MM.1S (cell line): ENCODE measurements around the gene KDELR3.

Experiments
- DNase-seq: peaks from one replicate; pipeline ENCODE4 v3.0.0-alpha.2; 2015
- H2AFZ ChIP-seq: fragments of 300-600 bp; sonication (generic); 2 replicates; pipeline ENCODE4 v1.6.0; 2016; ENCODE audit warnings: antibody characterized with exemption, low read length
- H3F3A ChIP-seq: fragments of 300-600 bp; sonication (generic); 2 replicates; pipeline ENCODE4 v1.6.1; 2016; ENCODE audit warnings: mild to moderate bottlenecking, antibody characterized with exemption, low read length, moderate library complexity, mixed read lengths; ENCODE audit not compliant: insufficient read depth
- H3K27ac ChIP-seq: fragments of 300-600 bp; sonication (generic); 2 replicates; pipeline ENCODE4 v1.5.1; 2016; ENCODE audit warnings: mild to moderate bottlenecking, low read length
- H3K27me3 ChIP-seq: fragments of 300-600 bp; sonication (generic); replicated peaks from 2 replicates; pipeline ENCODE4 v1.6.0; 2016; ENCODE audit warnings: low read length; ENCODE audit not compliant: insufficient read depth
- H3K36me3 ChIP-seq: fragments of 300-600 bp; sonication (generic); replicated peaks from 2 replicates; pipeline ENCODE4 v1.6.1; 2016; ENCODE audit warnings: mild to moderate bottlenecking, low read length, mixed read lengths; ENCODE audit not compliant: insufficient read depth
- H3K4me1 ChIP-seq: fragments of 300-600 bp; sonication (generic); 2 replicates; pipeline ENCODE4 v1.6.1; 2016; ENCODE audit warnings: low read length, mixed read lengths
- H3K4me2 ChIP-seq: fragments of 300-600 bp; sonication (generic); 2 replicates; pipeline ENCODE4 v1.6.0; 2016; ENCODE audit warnings: low read depth, low read length
- H3K4me3 ChIP-seq: fragments of 300-600 bp; sonication (generic); 2 replicates; pipeline ENCODE4 v1.5.1; 2016; ENCODE audit warnings: low read length, mixed read lengths
- H3K79me2 ChIP-seq: fragments of 300-600 bp; sonication (generic); 2 replicates; pipeline ENCODE4 v1.6.1; 2016; ENCODE audit warnings: mixed run types, low read length, mixed read lengths
- H3K9ac ChIP-seq: fragments of 300-600 bp; sonication (generic); 2 replicates; pipeline ENCODE4 v1.6.1; 2016; ENCODE audit warnings: low read length, mixed read lengths
- H3K9me2 ChIP-seq: fragments of 300-600 bp; sonication (generic); replicated peaks from 2 replicates; pipeline ENCODE4 v1.6.1; 2016; ENCODE audit warnings: mild to moderate bottlenecking, low read length, mixed read lengths; ENCODE audit not compliant: insufficient read depth
- H3K9me3 ChIP-seq: fragments of 300-600 bp; sonication (generic); replicated peaks from 2 replicates; pipeline ENCODE4 v1.6.1; 2016; ENCODE audit warnings: mild to moderate bottlenecking, low read length, mixed read lengths; ENCODE audit not compliant: insufficient read depth
- H4K20me1 ChIP-seq: fragments of 300-600 bp; sonication (generic); 2 replicates; pipeline ENCODE4 v1.6.1; 2016; ENCODE audit warnings: mild to moderate bottlenecking, low read length, moderate library complexity, mixed read lengths; ENCODE audit not compliant: insufficient read depth
- EZH2 ChIP-seq: fragments of 300-600 bp; sonication (generic); optimal IDR thresholded peaks from 2 replicates; pipeline ENCODE3; 2017; ENCODE audit warnings: low read depth, mild to moderate bottlenecking, antibody characterized with exemption, low read length, mixed read lengths
- EZH2phosphoT487 ChIP-seq: fragments of 300-600 bp; sonication (generic); IDR thresholded peaks from 2 replicates; pipeline ENCODE4 v1.6.1; 2018; ENCODE audit warnings: antibody characterized with exemption, low read length
- TF ChIP-seq, protein P1 (sequence below): fragments of 300-600 bp; sonication (generic); IDR thresholded peaks from 2 replicates; pipeline ENCODE4 v1.5.1; 2016; ENCODE audit warnings: antibody characterized with exemption, low read length, mixed read lengths

The KDELR3 gene

GRCh38 chr22:38491707-38492348, 23.9 kb downstream of the KDELR3 start:
- no peaks in the 10 kb centered on the region for H3K9me2 ChIP-seq
- no peak overlapping the region for H3K4me3 ChIP-seq
- no peak overlapping the region for H2AFZ ChIP-seq
- no peak overlapping the region for H3K9ac ChIP-seq
- peaks cover 88% of the 10 kb centered on the region for H3K79me2 ChIP-seq
- peaks cover 28% of the 10 kb centered on the region for H3F3A ChIP-seq
- TF ChIP-seq EZH2phosphoT487 (no peak), EZH2 (no peak)
- TF ChIP-seq, protein P1, sequence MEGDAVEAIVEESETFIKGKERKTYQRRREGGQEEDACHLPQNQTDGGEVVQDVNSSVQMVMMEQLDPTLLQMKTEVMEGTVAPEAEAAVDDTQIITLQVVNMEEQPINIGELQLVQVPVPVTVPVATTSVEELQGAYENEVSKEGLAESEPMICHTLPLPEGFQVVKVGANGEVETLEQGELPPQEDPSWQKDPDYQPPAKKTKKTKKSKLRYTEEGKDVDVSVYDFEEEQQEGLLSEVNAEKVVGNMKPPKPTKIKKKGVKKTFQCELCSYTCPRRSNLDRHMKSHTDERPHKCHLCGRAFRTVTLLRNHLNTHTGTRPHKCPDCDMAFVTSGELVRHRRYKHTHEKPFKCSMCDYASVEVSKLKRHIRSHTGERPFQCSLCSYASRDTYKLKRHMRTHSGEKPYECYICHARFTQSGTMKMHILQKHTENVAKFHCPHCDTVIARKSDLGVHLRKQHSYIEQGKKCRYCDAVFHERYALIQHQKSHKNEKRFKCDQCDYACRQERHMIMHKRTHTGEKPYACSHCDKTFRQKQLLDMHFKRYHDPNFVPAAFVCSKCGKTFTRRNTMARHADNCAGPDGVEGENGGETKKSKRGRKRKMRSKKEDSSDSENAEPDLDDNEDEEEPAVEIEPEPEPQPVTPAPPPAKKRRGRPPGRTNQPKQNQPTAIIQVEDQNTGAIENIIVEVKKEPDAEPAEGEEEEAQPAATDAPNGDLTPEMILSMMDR = no peak
- H3K36me3 ChIP-seq = peaks cover 59% of the 10 kb centered on the region
- no peaks in the 10 kb centered on the region for H3K27me3 ChIP-seq
- H3K9me3 ChIP-seq = no peaks in the 10 kb centered on the region
- H4K20me1 ChIP-seq = peaks cover 30% of the 10 kb centered on the region
- H3K4me1 ChIP-seq = peaks cover 17% of the 10 kb centered on the region; the same call in 1 of the 2 replicates
- H3K27ac ChIP-seq = no peak overlapping the region
- DNase-seq = no peak
- no peak overlapping the region for H3K4me2 ChIP-seq

GRCh38 chr22:38494498-38494897, 26.6 kb downstream of the KDELR3 start:
- Histone ChIP-seq H2AFZ (no peak overlapping the region), H3K9me2 (no peaks in the 10 kb centered on the region), H3K4me3 (no peak overlapping the region), H3K27ac (no peak overlapping the region), H3K4me1 (peaks cover 19% of the 10 kb centered on the region; the same call in 1 of the 2 replicates), H3F3A (peaks cover 21% of the 10 kb centered on the region; the same call in 1 of the 2 replicates), H4K20me1 (peaks cover 34% of the 10 kb centered on the region), H3K4me2 (no peak overlapping the region), H3K27me3 (no peaks in the 10 kb centered on the region), H3K9ac (no peak overlapping the region), H3K36me3 (peaks cover 70% of the 10 kb centered on the region), H3K9me3 (no peaks in the 10 kb centered on the region), H3K79me2 (peaks cover 94% of the 10 kb centered on the region)
- no peak for DNase-seq
- no peak for TF ChIP-seq EZH2phosphoT487
- no peak for TF ChIP-seq EZH2
- TF ChIP-seq, protein P1 = no peak

GRCh38 chr22:38494939-38495338, 27.0 kb downstream of the KDELR3 start:
- Histone ChIP-seq H3K4me2 (no peak overlapping the region), H3K4me1 (peaks cover 19% of the 10 kb centered on the region; the same call in 1 of the 2 replicates), H2AFZ (no peak overlapping the region), H3K9me2 (no peaks in the 10 kb centered on the region), H3K9me3 (no peaks in the 10 kb centered on the region), H3F3A (peaks cover 21% of the 10 kb centered on the region; the same call in 1 of the 2 replicates), H4K20me1 (peaks cover 32% of the 10 kb centered on the region), H3K27ac (no peak overlapping the region), H3K27me3 (no peaks in the 10 kb centered on the region), H3K79me2 (peaks cover 94% of the 10 kb centered on the region), H3K9ac (no peak overlapping the region), H3K36me3 (peaks cover 72% of the 10 kb centered on the region), H3K4me3 (no peak overlapping the region)
- DNase-seq = no peak
- TF ChIP-seq, protein P1 = no peak
- TF ChIP-seq EZH2 (no peak), EZH2phosphoT487 (no peak)
